H9 (cell line): ENCODE results near the gene GXYLT2. TPM values are rescaled to one million over a fixed set of nuclear protein-coding genes. Genes with fewer than 3 reads are reported as not detected.

ENCODE experiments used
- DNase-seq: peaks from one replicate; pipeline ENCODE4 v3.0.0-alpha.2; 2017
- H2AFZ ChIP-seq: one replicate; pipeline ENCODE4 v1.6.1; 2013; ENCODE audit warnings: mild to moderate bottlenecking, low read length, control low read depth, moderate library complexity
- H2AK5ac ChIP-seq: 2 replicates; pipeline ENCODE4 v1.6.1; 2013; ENCODE audit warnings: low read length, control low read depth, mixed read lengths; ENCODE audit not compliant: insufficient read length
- H2BK120ac ChIP-seq: one replicate; pipeline ENCODE4 v1.6.1; 2013; ENCODE audit warnings: low read depth, mild to moderate bottlenecking, low read length, control low read depth, inconsistent platforms; ENCODE audit not compliant: poor library complexity, severe bottlenecking
- H2BK12ac ChIP-seq: 2 replicates; pipeline ENCODE4 v1.6.1; 2013; ENCODE audit warnings: low read length, control low read depth, mixed read lengths, low read depth; ENCODE audit not compliant: insufficient read length
- H2BK15ac ChIP-seq: 2 replicates; pipeline ENCODE4 v1.6.1; 2013; ENCODE audit warnings: low read depth, low read length, control low read depth
- H2BK20ac ChIP-seq: one replicate; pipeline ENCODE4 v1.6.1; 2013; ENCODE audit warnings: low read depth, mild to moderate bottlenecking, low read length, control low read depth, inconsistent platforms; ENCODE audit not compliant: poor library complexity, severe bottlenecking
- H2BK5ac ChIP-seq: 2 replicates; pipeline ENCODE4 v1.6.1; 2013; ENCODE audit warnings: low read length, control low read depth, mixed read lengths; ENCODE audit not compliant: insufficient read length
- H3K14ac ChIP-seq: 2 replicates; pipeline ENCODE4 v1.6.1; 2013; ENCODE audit warnings: low read length, control low read depth; ENCODE audit not compliant: insufficient read depth
- H3K18ac ChIP-seq: 2 replicates; pipeline ENCODE4 v1.6.1; 2013; ENCODE audit warnings: low read depth, mild to moderate bottlenecking, mixed read lengths, low read length, control low read depth; ENCODE audit not compliant: insufficient read length
- H3K23ac ChIP-seq: 2 replicates; pipeline ENCODE4 v1.6.1; 2013; ENCODE audit warnings: low read length, control low read depth, mixed read lengths, low read depth; ENCODE audit not compliant: insufficient read length
- H3K23me2 ChIP-seq: 2 replicates; pipeline ENCODE4 v1.6.1; 2013; ENCODE audit warnings: low read depth, mild to moderate bottlenecking, mixed read lengths, low read length, control low read depth; ENCODE audit not compliant: insufficient read length, poor library complexity, severe bottlenecking
- H3K27ac ChIP-seq: 2 replicates; pipeline ENCODE4 v1.5.1; 2013; ENCODE audit warnings: low read length, control low read depth, mixed read lengths, low read depth; ENCODE audit not compliant: insufficient read length
- H3K27me3 ChIP-seq: 2 replicates; pipeline ENCODE4 v1.6.1; 2013; ENCODE audit warnings: low read length, control low read depth, inconsistent platforms; ENCODE audit not compliant: insufficient read depth
- H3K4ac ChIP-seq: 2 replicates; pipeline ENCODE4 v1.6.1; 2013; ENCODE audit warnings: low read depth, mild to moderate bottlenecking, control low read depth, inconsistent platforms, low read length, moderate library complexity
- H3K4me1 ChIP-seq: 2 replicates; pipeline ENCODE4 v1.6.1; 2013; ENCODE audit warnings: low read length, control low read depth, inconsistent platforms; ENCODE audit not compliant: insufficient read depth
- H3K4me2 ChIP-seq: 2 replicates; pipeline ENCODE4 v1.6.1; 2013; ENCODE audit warnings: low read length, control low read depth, mixed read lengths; ENCODE audit not compliant: insufficient read length, insufficient read depth
- H3K56ac ChIP-seq: 2 replicates; pipeline ENCODE4 v1.6.1; 2013; ENCODE audit warnings: low read depth, mild to moderate bottlenecking, mixed read lengths, low read length, control low read depth; ENCODE audit not compliant: insufficient read length
- H3K79me1 ChIP-seq: 2 replicates; pipeline ENCODE4 v1.6.1; 2013; ENCODE audit warnings: low read depth, mild to moderate bottlenecking, moderate library complexity, low read length, control low read depth, inconsistent platforms; ENCODE audit not compliant: insufficient read depth, poor library complexity, severe bottlenecking
- H3K79me2 ChIP-seq: 2 replicates; pipeline ENCODE4 v1.6.1; 2013; ENCODE audit warnings: low read length, control low read depth, inconsistent platforms; ENCODE audit not compliant: insufficient read depth
- H3K9ac ChIP-seq: 2 replicates; pipeline ENCODE4 v1.6.1; 2013; ENCODE audit warnings: low read length, control low read depth, mixed read lengths; ENCODE audit not compliant: insufficient read length; ENCODE audit errors: extremely low read depth
- H3K9me3 ChIP-seq: one replicate; pipeline ENCODE4 v1.6.1; 2013; ENCODE audit warnings: low read depth, low read length, inconsistent platforms; ENCODE audit not compliant: control insufficient read depth
- H3T11ph ChIP-seq: one replicate; pipeline ENCODE4 v1.6.1; 2013; ENCODE audit warnings: mild to moderate bottlenecking, low read length, control low read depth, inconsistent platforms
- H4K20me1 ChIP-seq: one replicate; pipeline ENCODE4 v1.6.1; 2013; ENCODE audit not compliant: control insufficient read depth, insufficient read length, insufficient read depth
- H4K5ac ChIP-seq: 2 replicates; pipeline ENCODE4 v1.6.1; 2013; ENCODE audit warnings: low read depth, mild to moderate bottlenecking, mixed read lengths, low read length, control low read depth; ENCODE audit not compliant: insufficient read length
- H4K8ac ChIP-seq: replicated peaks from 2 replicates; pipeline ENCODE4 v1.6.1; 2013; ENCODE audit warnings: low read length, control low read depth, mixed read lengths, low read depth; ENCODE audit not compliant: insufficient read length
- H4K91ac ChIP-seq: 2 replicates; pipeline ENCODE4 v1.6.1; 2013; ENCODE audit warnings: low read depth, mild to moderate bottlenecking, moderate library complexity, mixed read lengths, low read length, control low read depth; ENCODE audit not compliant: insufficient read length
- H3K27ac Mint-ChIP-seq, 3 experiments: 2 replicates in 2 of 3; 3 replicates in 1 of 3; pipeline ENCODE4 v1.8.0; 2020 to 2021; ENCODE audit warnings: mixed read lengths in 3 of 3, mild to moderate bottlenecking in 1 of 3, moderate library complexity in 1 of 3
- H3K27me3 Mint-ChIP-seq: 2 replicates; pipeline ENCODE4 v1.8.0; 2021; ENCODE audit warnings: low read depth, mild to moderate bottlenecking, moderate library complexity, mixed read lengths
- H3K36me3 Mint-ChIP-seq, 3 experiments: 2 replicates in 2 of 3; 3 replicates in 1 of 3; pipeline ENCODE4 v1.8.0; 2020 to 2021; ENCODE audit warnings: low read depth in 3 of 3, mixed read lengths in 3 of 3; ENCODE audit not compliant: insufficient read depth in 1 of 3
- H3K4me1 Mint-ChIP-seq, 2 experiments: 2 replicates each; pipeline ENCODE4 v1.8.0; 2020; ENCODE audit warnings: mixed read lengths in 2 of 2
- H3K4me3 Mint-ChIP-seq, 2 experiments: 2 replicates in 1 of 2; 3 replicates in 1 of 2; pipeline ENCODE4 v1.8.0; 2020 to 2021; ENCODE audit warnings: mild to moderate bottlenecking in 2 of 2, mixed read lengths in 2 of 2, moderate library complexity in 1 of 2
- H3K9me3 Mint-ChIP-seq, 2 experiments: 2 replicates in 1 of 2; 3 replicates in 1 of 2; pipeline ENCODE4 v1.8.0; 2020; ENCODE audit warnings: mild to moderate bottlenecking in 2 of 2, mixed read lengths in 2 of 2, moderate library complexity in 1 of 2
- CTCF ChIP-seq: fragments of 200-600 bp; sonication (generic); conservative IDR thresholded peaks from 3 replicates; pipeline ENCODE4 v1.8.0; 2021; ENCODE audit warnings: antibody characterized with exemption, mild to moderate bottlenecking
- total RNA-seq: library from RNA; stranded (reverse); gene quantifications from 2 replicates; pipeline ENCODE4 v1.2.1, GENCODE V29; 2021

GXYLT2 gene
- total RNA-seq, 1 experiment from 2014 or later, result 2.0 TPM

- no peak for TF ChIP-seq CTCF
- H3K79me2 ChIP-seq, result peaks cover 64% of the 10 kb centered on the region; the same call in 1 of the 2 replicates
- Mint-ChIP-seq H3K9me3 (no peaks in the 10 kb centered on the region), H3K4me1 (peaks cover 55 to 63% of the 10 kb centered on the region in 2 experiments), H3K27ac (peak overlapping the region in 2 of 3 experiments; percentile 87 to 91; a peak in 6 of 7 replicates), H3K36me3 (peaks cover 3 to 11% (median 5%) of the 10 kb centered on the region in 3 experiments; a peak in 3 of 7 replicates), H3K27me3 (no peaks in the 10 kb centered on the region), H3K4me3 (peak overlapping the region in 1 of 2 experiments; percentile 65; a peak in 3 of 5 replicates)
- no peak overlapping the region for H3K23ac ChIP-seq
- no peak overlapping the region for H3K14ac ChIP-seq
- no peak overlapping the region for H3K4ac ChIP-seq
- H2BK120ac ChIP-seq, result no peak overlapping the region
- DNase-seq, result no peak
- H4K8ac ChIP-seq, result no peak overlapping the region
- H2AFZ ChIP-seq, result no peak overlapping the region
- H3K18ac ChIP-seq, result no peak overlapping the region
- H3K4me2 ChIP-seq, result peak overlapping the region; percentile 15
- no peak overlapping the region for H2BK5ac ChIP-seq
- H4K5ac ChIP-seq, result no peak overlapping the region
- no peaks in the 10 kb centered on the region for H3K23me2 ChIP-seq
- peaks cover 2% of the 10 kb centered on the region for H3K79me1 ChIP-seq
- H2BK12ac ChIP-seq, result no peak overlapping the region
- no peak overlapping the region for H2BK20ac ChIP-seq
- H3K56ac ChIP-seq, result no peak overlapping the region
- no peak overlapping the region for H3K9ac ChIP-seq
- no peak overlapping the region for H2AK5ac ChIP-seq
- H3K27me3 ChIP-seq, result no peaks in the 10 kb centered on the region
- no peak overlapping the region for H3K27ac ChIP-seq
- H3K4me1 ChIP-seq, result peaks cover 5% of the 10 kb centered on the region; the same call in 1 of the 2 replicates
- H2BK15ac ChIP-seq, result no peak overlapping the region
- H3T11ph ChIP-seq, result no peak overlapping the region
- H4K91ac ChIP-seq, result no peak overlapping the region
- H4K20me1 ChIP-seq, result no peaks in the 10 kb centered on the region
- H3K9me3 ChIP-seq, result no peaks in the 10 kb centered on the region
These were observed 137.0 kb downstream of the GXYLT2 start for GRCh38 chr3:73024836-73025235.
